ENCODE data around the gene TMEM168. TPM values are rescaled to one million over a fixed set of nuclear protein-coding genes. Genes with fewer than 3 reads are reported as not detected.
A peak's percentile ranks its signal among the peaks of the same experiment; 100 is the strongest.

The TMEM168 gene
- total and polyA plus RNA-seq, 2 of the 13 experiments (the other 11 are each of a cell fraction or from before 2014, with no cell fraction given): 8.7 to 15.7 TPM

- Histone ChIP-seq H3K9me3 (ENCODE audit: low read length) (no peaks in the 10 kb centered on the region), H4K20me1 (ENCODE audit: insufficient read depth, low read length) (no peaks in the 10 kb centered on the region), H3K36me3 (replicated peaks in 1 of 2; ENCODE audit: control insufficient read depth in 1 of 2, insufficient read depth in 2 of 2, low read length in 2 of 2) (no peaks in the 10 kb centered on the region), H3K9ac (ENCODE audit: insufficient read depth, low read depth, low read length) (no peak overlapping the region), H3K4me2 (ENCODE audit: low read depth, low read length) (no peak overlapping the region), H3K27ac (ENCODE audit: extremely low read length, insufficient read depth, low read length) (no peak overlapping the region), H3K27me3 (ENCODE audit: control insufficient read depth in 1 of 2, insufficient read depth in 2 of 2, low read length in 2 of 2) (no peaks in the 10 kb centered on the region), H3K4me3 (replicated peaks in 1 of 3; ENCODE audit: insufficient read depth in 1 of 3, low read depth in 2 of 3, low read length in 3 of 3) (no peak overlapping the region), H3K79me2 (ENCODE audit: insufficient read depth, low read length) (no peaks in the 10 kb centered on the region), H2AFZ (ENCODE audit: low read length) (no peak overlapping the region), H3K4me1 (ENCODE audit: insufficient read depth, low read length) (no peaks in the 10 kb centered on the region)
- no peak for ATAC-seq
- in situ Hi-C loops (cut with HindIII; ENCODE audit: extremely low pct_ligation_motif_present, low pct_unique_long_range_greater_than_20kb): no loop called here
- ChIA-PET CTCF (ENCODE audit: low intra/inter-chr PET ratio, low total read pairs) (no interaction called here), POLR2A (no interaction called here)
- DNase-seq (ENCODE audit: low spot score): no peak
- BruUV-seq (replicated peaks): no TSS peak
- TF ChIP-seq MAFK (conservative IDR thresholded peaks at IDR 0.05 in 1 of 2, IDR thresholded peaks at IDR 0.05 in 1 of 2; ENCODE audit: low read length in 2 of 2) (peak; percentile 90 to 95), ZNF564 (CRISPR knock-in tag; IDR thresholded peaks at IDR 0.05) (no peak), MAFF (IDR thresholded peaks at IDR 0.05; ENCODE audit: low read depth, low read length) (peak; percentile 92)
- intact Hi-C loops (cut with micrococcal nuclease; ENCODE audit: unreplicated experiment): no loop called here
- no peak for FAIRE-seq
Measured at GRCh38 chr7:112753298-112753697, 36.9 kb downstream of the TMEM168 start.

DNA sequence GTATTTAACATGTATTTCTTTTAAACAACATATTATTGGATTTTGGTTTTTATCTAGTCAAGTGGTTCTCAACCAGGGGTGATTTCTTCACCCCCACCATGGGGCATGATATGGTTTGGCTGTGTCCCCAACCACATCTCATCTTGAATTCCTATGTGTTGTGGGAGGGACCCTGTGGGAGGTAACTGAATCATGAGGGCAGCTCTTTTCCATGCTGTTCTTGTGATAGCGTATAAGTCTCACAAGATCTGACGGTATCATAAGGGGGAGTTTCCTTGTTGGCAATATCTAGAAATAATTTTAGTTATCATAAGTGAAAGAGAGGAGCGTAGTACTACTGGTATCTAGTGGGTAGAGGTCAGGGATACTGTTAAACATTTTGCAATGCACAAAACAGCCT is 37.6 kb downstream of the TMEM168 start:
- ChIA-PET POLR2A (no interaction called here), CTCF (ENCODE audit: low intra/inter-chr PET ratio, low total read pairs) (no interaction called here)
- WGBS (ENCODE audit: low lambda C conversion rate): 25% methylated on average over 3 of the region's 3 CpGs
- FAIRE-seq (no peak), DNase-seq (ENCODE audit: low spot score) (no peak), ATAC-seq (no peak)
- Histone ChIP-seq H3K4me1 (ENCODE audit: insufficient read depth, low read length) (no peaks in the 10 kb centered on the region), H4K20me1 (ENCODE audit: insufficient read depth, low read length) (no peaks in the 10 kb centered on the region), H3K9ac (ENCODE audit: insufficient read depth, low read depth, low read length) (no peak overlapping the region), H3K9me3 (ENCODE audit: low read length) (no peaks in the 10 kb centered on the region), H3K27ac (ENCODE audit: extremely low read length, insufficient read depth, low read length) (no peak overlapping the region), H3K27me3 (ENCODE audit: control insufficient read depth in 1 of 2, insufficient read depth in 2 of 2, low read length in 2 of 2) (no peaks in the 10 kb centered on the region), H3K79me2 (ENCODE audit: insufficient read depth, low read length) (no peaks in the 10 kb centered on the region), H2AFZ (ENCODE audit: low read length) (no peak overlapping the region), H3K4me3 (replicated peaks in 1 of 3; ENCODE audit: insufficient read depth in 1 of 3, low read depth in 2 of 3, low read length in 3 of 3) (no peak overlapping the region), H3K4me2 (ENCODE audit: low read depth, low read length) (no peak overlapping the region), H3K36me3 (replicated peaks in 1 of 2; ENCODE audit: control insufficient read depth in 1 of 2, insufficient read depth in 2 of 2, low read length in 2 of 2) (no peaks in the 10 kb centered on the region)
- intact Hi-C loops (cut with micrococcal nuclease; ENCODE audit: unreplicated experiment): no loop called here
- TF ChIP-seq HNRNPUL1 (IDR thresholded peaks at IDR 0.05; ENCODE audit: low read depth, low read length) (no peak), TAF1 (CRISPR knock-in tag; IDR thresholded peaks at IDR 0.05) (no peak), ZNF766 (CRISPR knock-in tag; IDR thresholded peaks at IDR 0.05; ENCODE audit: borderline replicate concordance) (no peak), ZFP62 (CRISPR knock-in tag; IDR thresholded peaks at IDR 0.05) (no peak), POLR2AphosphoS2 (IDR thresholded peaks at IDR 0.05; ENCODE audit: low read depth, low read length) (no peak), KAT8 (CRISPR knock-in tag; IDR thresholded peaks at IDR 0.05) (no peak), GABPA (IDR thresholded peaks at IDR 0.05; ENCODE audit: low read depth, low read length) (no peak), GABPA (CRISPR knock-in tag; IDR thresholded peaks at IDR 0.05; ENCODE audit: low read depth) (no peak)
- TF ChIP-seq, protein P1, sequence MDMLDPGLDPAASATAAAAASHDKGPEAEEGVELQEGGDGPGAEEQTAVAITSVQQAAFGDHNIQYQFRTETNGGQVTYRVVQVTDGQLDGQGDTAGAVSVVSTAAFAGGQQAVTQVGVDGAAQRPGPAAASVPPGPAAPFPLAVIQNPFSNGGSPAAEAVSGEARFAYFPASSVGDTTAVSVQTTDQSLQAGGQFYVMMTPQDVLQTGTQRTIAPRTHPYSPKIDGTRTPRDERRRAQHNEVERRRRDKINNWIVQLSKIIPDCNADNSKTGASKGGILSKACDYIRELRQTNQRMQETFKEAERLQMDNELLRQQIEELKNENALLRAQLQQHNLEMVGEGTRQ (IDR thresholded peaks at IDR 0.05; ENCODE audit: low read depth, low read length): no peak
- TF ChIP-seq, protein P1 (CRISPR knock-in tag; IDR thresholded peaks at IDR 0.05; ENCODE audit: borderline replicate concordance): no peak
- no TSS peak for BruUV-seq (replicated peaks)
- in situ Hi-C loops (cut with HindIII; ENCODE audit: extremely low pct_ligation_motif_present, low pct_unique_long_range_greater_than_20kb): no loop called here
